Stimulated activated CD4-positive, alpha-beta T cell treated with anti-CD3 and anti-CD28 coated beads, Interleukin-4, amount 100 ng/mL, for 1 hour (primary cell): ENCODE results near the gene UROD.

Source experiments
- DNase-seq: peaks from one replicate; pipeline ENCODE4 v3.0.0-alpha.2; 2020

Gene UROD

DNA sequence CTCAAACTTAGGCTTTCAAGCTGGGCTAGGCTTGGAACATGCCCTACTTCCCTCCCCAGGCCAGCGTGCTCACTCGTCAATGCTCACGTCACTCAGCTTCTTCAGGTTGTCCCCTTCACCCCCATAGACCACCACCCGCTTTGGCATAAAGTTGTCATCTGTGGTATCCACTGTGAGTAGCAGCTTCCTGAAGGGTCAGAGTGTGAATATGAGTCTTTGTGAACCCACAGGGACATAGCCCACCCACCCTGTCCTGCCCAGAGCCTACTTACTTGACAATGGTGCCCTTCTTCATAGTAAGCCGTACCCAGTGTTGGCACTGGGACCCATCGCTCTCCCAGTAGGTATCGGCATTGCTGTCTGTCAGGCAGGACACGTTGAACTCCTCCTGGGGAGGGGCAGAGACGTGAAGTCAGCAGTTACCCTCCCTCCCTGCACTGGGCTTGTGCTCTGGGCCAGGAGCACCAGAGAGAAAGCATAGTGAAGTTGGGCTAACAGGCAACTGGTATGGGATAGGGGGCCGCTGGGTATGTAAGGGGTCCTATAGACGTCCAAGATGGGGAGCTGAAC lies 2.7 kb upstream of the UROD start:
- DNase-seq: no peak

DNA sequence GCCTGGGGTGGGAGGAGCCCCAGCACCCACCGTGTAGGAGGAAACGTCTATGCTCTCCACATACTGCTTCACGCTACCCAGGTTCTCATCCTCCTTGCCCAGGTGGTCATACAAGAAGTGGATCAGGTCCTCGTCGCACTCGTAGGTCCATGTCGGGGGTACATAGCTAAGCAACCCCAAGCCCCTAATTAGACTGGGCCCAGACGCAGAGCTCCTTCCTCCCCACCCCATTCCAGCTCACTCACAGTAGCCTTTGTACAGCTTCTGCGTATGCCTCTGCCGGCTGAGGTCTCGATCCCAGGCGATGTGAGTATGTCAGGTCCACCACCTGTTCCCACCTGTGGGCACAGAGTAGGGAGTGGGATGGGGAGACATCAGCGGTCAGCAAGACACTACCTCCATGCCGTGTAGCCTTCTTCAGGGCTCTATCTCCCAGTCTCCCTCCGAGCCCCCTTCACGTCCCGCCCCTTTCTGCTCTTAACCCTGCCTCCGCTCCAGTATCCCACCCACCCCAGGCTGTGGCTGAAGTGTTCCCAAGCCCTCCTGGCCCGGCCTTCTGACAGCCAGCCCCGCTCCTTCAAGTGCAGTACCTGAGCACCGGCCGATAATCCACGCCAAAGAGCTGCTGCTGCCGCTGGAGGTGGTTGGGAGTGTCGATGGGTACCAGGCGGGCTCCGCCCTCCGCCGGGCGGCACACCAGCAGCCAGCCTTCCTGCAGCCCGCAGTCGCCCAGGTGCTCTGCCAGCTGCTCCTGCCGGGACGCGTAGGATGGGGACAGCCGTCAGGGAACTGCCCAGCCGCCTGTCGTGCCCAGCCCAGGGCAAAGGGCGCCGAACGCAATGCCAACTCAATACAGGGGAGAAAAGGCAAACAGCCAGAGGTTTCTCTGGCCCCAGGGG lies 1.8 kb upstream of the UROD start:
- peak; percentile 36 for DNase-seq

DNA sequence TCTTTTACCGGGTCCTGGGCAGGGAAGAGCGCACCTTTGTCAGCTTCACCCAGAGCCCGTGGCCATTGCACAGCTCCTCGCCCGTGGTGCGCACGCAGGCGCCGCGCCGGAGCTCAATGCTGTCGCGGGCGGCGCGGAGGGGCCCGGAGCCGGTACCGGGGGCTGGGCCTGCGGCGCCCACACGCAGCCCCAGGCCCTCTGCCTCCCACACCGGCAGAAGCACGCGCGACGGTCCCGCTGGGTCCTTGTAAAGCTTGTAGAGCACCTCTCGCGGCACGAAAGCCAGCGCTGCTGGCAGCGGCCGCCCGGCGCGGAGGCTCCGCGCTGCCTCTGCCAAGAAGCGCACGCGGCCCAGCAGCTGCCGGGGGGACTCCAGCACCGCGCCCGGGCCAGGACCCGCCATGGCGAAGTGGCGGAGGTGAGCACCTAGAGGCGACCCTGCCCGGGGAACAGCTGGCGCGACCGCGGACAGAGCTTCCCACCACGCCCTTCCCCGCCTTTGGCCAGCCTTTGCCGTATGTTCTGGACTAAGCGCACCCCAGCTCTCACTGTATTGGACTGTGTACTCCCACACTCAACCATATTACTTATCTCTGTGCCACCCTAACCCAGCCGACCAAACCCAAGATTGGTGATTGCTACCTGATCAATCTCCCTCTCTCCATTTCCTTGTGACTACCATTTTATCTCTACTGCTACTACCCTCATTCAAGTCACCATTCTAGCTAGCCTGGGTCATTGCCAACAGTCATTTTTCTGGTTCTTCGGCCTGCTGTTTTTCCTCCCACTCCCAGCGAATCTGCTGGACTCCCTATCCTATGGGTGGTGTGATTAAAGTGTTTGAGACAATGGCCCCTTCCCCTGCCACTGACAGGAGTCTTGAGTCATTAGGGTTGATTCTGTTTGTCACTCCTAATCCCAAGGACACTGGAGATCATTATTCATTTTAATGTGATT lies 921 bp upstream of the UROD start, which contains the start of gene HECTD3:
Gene HECTD3, minus strand, starts transcription at position 470 of the 957 bp plus-strand sequence. Its CDS starts 67 bp downstream, at position 403.
- DNase-seq: peak; percentile 68

DNA sequence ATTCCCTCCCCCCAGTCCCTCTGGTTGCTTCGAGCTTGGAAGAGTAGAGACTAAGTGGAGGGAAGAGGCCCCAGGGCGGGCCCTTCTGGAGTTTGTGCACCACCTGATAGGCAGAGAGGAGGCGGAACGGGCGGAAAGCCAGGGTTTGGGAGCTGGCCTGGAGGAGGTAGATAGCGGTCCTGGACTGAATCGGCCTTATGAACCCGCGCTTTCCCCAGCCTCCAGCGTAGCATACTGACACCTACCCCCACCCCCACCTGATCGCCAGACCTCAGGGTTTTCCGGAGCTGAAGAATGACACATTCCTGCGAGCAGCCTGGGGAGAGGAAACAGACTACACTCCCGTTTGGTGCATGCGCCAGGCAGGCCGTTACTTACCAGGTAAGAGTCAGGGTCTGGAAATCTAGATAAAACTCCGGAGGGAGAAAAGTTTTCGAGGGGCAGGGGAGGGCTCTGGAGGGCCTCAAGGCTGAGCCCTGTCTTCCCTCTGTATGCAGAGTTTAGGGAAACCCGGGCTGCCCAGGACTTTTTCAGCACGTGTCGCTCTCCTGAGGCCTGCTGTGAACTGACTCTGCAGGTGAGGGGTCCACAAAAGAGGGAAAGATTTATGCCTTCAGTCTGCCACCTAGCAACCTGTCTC lies 705 bp downstream of the UROD start:
- peak; percentile 47 for DNase-seq

DNA sequence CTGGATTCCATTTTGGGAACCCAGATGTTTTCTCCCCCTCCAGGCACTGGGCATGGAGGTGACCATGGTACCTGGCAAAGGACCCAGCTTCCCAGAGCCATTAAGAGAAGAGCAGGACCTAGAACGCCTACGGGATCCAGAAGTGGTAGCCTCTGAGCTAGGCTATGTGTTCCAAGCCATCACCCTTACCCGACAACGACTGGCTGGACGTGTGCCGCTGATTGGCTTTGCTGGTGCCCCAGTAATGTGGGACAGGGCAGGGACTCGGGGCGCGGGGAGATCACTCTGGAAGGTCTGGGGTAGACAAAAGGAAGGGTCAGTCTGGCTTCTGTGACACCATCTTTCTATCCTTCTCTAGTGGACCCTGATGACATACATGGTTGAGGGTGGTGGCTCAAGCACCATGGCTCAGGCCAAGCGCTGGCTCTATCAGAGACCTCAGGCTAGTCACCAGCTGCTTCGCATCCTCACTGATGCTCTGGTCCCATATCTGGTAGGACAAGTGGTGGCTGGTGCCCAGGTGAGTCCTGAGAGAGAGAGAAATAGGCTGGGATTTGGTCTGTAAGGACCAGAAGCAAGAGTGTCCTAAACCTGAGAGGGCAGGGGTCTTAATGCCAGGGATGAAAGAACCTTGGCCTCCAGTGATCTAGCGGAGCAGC lies 1.6 kb downstream of the UROD start:
- no peak for DNase-seq

DNA sequence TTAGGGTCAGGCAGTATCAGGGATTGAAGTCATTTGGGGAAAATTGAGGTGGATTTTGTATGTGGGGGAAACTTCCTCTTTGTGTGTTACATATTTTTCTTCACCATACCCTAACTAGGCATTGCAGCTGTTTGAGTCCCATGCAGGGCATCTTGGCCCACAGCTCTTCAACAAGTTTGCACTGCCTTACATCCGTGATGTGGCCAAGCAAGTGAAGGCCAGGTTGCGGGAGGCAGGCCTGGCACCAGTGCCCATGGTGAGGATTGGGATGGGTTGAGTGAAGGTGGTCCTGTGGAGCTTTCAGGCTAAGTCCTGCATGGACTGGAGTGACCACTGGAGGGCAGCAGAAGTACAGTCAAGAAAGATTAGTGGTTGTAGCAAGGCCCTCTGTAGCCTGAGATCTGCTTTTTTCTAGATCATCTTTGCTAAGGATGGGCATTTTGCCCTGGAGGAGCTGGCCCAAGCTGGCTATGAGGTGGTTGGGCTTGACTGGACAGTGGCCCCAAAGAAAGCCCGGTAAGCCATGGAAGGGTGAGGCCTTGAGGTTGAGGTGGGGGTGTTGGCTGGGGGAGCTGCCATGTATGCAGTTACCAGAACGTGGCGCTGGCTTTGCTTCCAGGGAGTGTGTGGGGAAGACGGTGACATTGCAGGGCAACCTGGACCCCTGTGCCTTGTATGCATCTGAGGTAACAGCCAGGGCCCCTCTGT lies 2.4 kb downstream of the UROD start:
- DNase-seq: peak; percentile 75

DNA sequence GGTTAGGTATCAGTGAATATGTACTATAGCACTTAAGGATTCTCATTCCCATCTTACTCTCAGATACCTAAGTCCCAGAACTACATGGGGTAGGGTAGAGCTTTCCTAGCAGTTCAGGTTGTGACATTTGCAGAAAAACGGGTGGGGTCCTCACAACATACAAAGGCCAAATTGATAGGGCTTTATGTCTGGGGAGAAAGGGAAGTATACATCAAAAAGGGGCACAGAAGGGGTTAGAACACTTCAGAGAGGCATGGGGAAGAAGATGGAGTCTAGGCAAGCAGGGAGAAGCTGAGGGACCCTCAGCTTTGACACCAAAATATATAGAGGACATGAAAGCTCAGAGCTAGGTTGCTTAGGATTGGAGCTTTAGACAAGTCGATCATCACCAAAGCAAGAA lies 3.6 kb downstream of the UROD start:
- no peak for DNase-seq

DNA sequence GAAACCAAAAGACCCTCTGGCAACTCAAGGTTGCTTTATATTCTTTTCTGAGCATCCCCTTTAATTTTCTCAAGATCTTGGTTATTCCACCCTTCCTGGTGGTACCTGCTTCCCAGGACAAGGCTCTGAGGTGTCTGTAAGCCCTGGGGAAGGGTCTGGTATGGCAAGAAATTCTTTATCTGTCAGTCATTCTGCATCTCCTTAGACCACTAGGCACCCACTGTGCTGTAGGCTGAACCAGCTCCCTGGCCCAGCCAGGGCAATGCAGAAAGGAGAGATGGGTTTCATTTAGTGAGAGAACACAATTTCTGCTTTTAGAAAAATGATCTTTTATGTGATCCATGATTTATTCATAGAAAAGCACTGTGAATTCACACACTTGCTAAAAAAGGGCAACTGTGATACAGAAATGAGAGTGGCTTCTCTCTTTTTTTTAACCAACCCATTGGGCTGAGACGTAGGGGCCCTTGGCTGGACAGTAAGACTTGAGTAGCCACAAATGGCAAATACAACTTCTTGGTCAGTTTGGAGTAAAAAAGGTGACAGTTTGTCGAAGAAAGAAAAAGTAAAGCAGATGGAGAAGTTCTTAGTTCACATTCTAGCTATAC lies 4.1 kb downstream of the UROD start:
- DNase-seq: no peak

DNA sequence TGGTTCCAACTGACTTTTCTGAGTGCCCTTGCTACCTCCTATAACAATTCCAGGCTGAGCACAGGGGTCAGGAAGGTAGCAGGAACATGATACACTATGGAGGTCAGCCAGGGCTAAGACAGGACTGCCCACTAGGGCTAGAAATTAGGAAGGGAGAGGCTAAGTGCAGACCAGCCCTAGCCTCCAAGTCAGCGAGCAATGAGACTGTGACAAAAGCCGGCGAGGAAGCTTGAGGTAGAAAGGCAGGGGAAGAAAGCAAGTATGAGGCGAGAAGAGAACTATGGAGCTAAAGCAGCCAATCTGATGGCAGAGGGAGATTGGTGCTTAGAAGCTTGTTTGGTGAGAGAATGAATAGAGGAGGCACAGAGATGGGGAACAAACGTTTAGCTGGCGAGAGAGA lies 4.7 kb downstream of the UROD start:
- no peak for DNase-seq

DNA sequence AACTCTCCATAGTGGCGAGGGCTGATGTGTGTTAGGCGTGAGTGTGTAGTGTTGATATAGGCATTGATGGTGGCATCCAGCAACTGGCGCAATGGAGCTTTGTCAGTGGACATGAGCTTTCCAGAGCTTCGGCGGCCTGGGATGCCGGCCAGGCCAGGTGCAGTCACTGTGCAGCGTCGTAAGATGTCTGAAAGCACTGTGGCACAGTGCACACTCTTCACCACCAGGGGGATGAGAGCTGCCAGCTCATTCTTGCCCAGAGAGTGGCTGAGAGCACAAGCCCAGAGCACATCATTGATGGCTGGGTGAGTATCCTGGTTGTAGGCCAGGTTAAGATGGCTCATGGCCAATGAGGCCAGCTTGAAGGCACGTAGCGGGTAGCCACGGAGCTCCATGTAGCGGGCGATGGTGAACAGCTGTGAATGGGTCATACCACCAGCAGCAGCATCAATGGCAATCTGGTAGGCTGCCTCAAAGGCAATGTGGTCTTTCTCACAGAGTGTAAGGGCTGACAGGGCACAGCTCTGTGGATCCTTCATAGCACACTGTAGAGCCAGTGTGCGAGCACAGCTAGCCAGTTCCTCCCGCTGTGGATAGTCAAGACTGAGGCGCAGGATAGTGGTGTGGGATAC lies 6.7 kb downstream of the UROD start:
- peak; percentile 71 for DNase-seq

DNA sequence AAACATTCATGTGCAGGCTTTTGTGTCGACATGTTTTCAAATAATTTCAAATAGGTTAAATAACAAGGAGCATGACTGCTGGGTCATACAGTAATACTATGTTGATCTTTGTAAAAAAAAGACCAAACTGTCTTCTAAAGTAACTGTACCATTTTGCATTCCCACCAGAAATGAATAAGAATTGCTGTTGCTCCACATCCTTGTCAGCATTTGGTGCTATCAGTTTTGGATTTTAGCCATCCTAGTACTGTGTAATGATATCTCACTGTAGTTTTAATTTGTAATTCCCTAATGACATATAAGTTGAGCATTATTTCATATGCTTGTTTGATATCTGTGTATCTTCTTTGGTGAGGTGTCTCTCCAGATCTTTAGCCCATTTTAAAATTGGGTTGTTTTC lies 11.6 kb downstream of the UROD start:
- no peak for DNase-seq

DNA sequence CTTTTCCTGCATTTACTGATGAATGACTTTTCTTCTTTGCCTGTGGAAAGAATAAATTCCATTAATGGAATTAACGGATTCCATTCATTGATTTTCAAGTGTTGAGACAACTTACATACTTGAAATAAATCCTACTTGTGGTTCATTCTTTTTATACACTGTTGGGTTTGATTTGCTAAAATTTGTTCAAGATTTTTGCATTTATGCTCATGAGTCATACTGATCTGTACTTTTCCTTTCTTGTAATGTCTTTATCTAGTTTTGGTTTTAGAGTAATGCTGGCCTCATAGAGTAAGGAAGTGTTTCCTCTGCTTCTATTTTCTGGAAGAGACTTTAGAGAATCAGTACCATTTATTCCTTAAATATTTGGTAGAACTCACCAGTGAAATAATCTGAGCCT lies 14.4 kb downstream of the UROD start:
- DNase-seq: no peak

DNA sequence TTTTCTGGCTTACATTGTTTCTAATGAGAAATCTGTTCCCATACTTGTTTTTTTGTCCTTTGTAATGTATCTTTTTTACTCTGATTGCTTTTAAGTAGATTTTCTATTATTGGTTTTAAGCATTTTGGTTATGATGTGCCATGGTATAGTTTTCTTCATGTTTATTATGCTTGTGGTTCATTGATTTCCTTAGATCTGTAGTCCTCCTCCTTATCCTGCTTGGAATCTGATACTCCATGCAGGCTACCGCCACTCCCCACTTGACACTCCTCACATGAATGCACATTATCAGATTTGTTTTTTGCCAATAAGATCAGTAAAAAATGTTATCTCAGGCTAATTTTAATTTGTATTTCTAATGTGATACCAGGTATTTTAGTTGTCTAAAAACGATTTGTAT lies 20.8 kb downstream of the UROD start:
- DNase-seq: no peak

DNA sequence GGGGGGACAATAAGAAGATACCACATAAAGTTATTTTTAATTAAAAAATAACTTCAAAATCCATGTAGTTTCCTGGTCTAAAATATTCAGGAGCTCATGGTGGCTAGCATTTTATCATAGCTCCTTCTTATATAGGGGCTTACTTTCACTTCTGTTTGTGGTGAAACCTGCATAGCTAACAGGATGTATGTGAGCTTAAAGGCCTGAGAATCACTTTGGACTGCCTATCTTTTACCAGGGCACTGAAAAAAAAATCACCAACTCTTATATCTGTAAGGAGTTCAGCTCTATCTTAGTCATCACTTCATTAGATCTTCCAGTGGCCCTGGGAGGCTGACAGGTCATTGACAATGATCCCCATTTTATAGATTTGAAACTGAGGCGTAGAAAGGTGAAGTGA lies 21.3 kb downstream of the UROD start:
- no peak for DNase-seq

DNA sequence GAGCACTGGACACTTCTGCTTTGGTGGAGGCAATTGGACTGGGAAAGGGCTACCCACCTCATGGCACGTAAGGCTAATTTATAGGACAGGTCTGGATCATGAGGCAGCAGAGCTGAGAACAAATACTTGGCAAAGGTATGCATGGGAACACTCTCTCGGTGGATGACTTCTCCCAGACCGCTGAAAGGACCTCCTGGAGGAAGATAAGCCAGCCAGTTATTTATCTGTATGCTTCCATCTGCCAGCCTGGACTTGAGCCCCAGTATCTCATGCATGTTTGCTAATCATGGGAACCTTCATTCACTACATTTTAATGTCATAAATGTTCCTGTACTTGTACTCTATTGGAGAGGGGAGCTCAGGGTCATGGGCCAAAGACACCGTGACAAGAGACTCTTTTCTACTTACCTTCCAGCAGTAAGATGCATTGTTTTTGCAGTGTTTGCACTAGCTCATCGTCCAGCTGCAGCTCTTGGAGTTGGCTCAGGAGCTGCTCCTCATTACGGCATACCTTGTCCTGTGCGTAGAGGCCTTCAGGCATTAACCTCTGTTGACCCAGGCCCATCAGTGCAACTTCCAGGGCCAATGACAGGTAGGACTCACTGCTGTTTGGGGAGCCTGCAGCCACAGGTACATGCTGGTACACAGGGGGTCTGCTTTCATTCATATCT lies 23.7 kb downstream of the UROD start:
- DNase-seq: no peak

DNA sequence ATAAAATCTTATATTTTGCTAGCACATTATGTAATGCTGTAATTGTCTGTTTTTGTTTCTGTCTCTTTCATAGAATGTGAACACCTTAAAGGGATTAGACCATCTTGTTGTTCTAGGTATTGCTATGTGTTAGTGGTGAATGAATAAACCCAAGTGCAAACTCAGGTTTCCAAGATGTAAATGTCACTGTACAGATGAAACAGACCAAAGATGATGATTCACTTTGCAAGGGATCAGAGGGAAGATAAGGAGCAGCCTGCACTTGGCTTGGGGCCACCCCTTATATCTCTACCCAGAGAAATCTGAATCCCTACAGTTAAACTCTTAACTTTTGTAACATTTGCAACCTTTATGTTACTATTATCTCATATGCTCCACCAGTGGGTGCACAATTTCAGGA lies 25.4 kb downstream of the UROD start:
- DNase-seq: no peak

DNA sequence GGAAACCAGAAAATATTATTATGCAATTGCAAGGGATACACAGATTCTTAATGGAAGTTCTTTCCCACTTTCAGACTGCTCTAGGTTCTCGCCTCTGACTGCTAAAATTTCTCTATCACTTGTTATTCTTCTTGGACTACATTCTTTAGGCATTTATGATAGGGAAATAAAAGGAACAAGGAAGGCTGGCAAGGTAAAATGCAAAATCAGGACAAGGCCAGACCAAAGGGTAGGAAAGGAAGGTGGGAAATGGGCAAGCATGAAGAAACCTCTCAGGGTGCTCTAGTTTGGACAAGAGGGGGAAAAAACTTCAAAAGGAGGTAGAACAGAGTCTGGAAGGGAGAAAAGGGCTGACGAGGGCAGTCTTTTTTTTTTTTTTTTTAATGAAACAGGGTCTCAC lies 26.2 kb downstream of the UROD start:
- DNase-seq: no peak

DNA sequence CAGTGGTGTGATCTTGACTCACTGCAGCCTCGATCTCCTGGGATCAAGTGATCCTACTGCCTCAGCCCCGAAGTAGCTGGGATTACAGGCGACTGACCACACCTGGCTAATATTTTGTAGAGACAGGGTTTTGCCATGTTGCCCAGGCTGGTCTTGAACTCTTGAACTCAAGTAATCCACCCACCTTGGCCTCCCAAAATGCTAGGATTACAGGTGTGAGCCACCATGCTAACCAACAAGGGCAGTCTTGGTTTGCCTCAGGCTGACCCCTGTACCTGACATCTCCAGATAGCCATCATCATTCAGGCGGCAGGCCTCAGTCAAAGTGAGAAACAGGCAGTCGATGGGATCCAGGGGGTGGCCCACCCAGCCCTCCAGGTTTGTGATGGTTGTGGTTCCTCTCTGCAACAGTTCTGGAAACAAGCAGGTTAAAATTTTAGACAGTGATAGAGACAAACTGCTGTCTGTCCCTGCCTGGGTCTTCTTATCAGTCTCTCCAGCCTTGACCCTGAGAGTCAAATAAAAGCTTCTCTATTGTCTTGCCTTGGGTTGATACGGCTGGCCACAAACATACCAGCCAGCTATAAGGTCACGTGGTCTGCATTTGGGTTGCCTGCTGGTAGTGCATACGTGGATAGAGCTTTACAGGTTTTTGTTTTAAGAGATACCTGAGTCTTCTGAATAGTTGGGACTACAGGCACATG lies 26.8 kb downstream of the UROD start:
- DNase-seq: no peak

DNA sequence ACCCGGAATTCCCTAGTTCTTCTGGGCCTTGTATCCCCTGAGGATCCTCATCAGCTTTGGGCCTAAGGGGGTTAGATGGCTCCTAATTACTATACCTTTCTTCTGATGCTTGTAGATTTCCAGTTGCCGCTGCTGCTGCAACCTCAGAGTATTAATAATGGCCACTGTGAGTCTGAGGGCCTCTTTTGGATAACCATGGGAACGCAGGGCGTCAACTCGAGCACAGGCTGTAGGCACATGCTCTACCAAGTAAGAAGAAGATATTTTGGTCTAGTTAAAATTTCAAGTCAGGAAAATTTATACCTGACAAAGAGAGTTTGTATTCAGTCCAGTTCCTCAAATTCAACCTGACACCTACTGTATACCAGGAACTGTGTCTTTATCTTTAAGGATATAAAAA lies 28.2 kb downstream of the UROD start:
- DNase-seq: no peak
